HG02759 (cell line): ENCODE results near the gene ARPP21.
A peak's percentile ranks its signal among the peaks of the same experiment; 100 is the strongest.
"Not testable (repeated sequence)": the region's sequence is repeated elsewhere in the genome, so short reads cannot be mapped to it uniquely, and the experiment has no call there.

ENCODE experiments used
- ATAC-seq: cut with Tn5 transposase; IDR thresholded peaks from one replicate; pipeline ENCODE4 v1.9.1; 2021; ENCODE audit warnings: mild to moderate bottlenecking, moderate library complexity; ENCODE audit not compliant: unreplicated experiment

Gene ARPP21

GRCh38 chr3:35639254-35640186 lies at the start of gene ARPP21:
Gene ARPP21, plus strand, starts transcription at chr3:35639525. Its CDS starts 42,227 bp downstream, at chr3:35681752.
- ATAC-seq = peak; percentile 57

GRCh38 chr3:35592589-35593295 lies 46.6 kb upstream of the ARPP21 start:
- ATAC-seq = no peak

GRCh38 chr3:35594739-35595138 lies 44.6 kb upstream of the ARPP21 start:
- no peak for ATAC-seq

DNA sequence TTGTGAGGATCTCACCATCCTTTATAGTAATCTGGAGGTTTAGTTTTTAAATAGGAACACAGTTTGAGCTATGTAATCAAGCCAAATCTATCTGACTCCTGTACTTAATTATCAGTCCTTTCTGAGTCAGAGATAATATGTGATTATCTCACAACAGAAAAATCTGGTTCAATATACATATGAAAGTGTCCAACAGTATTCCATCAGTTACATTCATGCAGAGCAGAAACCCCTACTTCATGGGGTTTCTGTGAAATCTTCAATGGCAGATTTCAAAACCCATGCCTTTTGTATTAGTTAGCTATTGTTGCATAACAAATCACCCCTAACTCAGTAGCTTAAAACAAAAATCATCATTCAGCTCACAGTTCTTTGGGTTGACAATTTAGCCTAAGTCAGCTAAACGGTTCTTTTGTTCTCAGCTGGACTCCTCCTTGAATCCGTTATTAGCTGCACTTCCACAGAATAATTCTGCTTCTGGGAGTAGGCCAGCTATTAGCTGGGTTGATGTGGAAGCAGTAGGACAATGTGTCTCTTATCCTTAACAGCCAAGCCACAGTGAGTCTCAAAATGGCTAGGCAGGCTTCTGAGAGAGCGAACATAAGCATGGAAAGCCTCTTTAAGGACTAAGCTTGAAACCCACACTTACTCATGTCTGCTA lies 42.9 kb upstream of the ARPP21 start:
- ATAC-seq = no peak

DNA sequence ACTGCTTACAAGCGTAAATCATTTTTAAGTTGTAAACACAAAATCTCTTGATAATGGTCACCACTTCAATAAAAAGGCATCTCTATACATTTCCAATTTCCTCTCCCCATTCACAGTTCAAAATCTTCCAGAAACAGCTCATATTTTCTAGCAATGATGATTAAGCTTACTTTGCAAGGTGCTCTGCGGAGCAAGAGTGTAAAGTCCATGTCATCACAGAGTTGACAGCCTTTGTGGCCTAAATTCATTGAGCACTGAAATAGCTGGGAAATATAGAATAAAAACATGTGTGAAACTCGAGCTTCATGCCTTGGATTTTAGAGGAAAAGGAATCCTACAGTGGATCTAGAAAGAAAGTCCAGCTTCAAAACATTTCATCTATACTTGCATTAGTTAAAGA lies 41.8 kb upstream of the ARPP21 start:
- ATAC-seq = no peak

GRCh38 chr3:35598804-35599203 lies 40.5 kb upstream of the ARPP21 start:
- no peak for ATAC-seq

- ATAC-seq = no peak
Observed at GRCh38 chr3:35601959-35602358, 37.4 kb upstream of the ARPP21 start.

- no peak for ATAC-seq
Observed at GRCh38 chr3:35602395-35602936, 36.9 kb upstream of the ARPP21 start.

DNA sequence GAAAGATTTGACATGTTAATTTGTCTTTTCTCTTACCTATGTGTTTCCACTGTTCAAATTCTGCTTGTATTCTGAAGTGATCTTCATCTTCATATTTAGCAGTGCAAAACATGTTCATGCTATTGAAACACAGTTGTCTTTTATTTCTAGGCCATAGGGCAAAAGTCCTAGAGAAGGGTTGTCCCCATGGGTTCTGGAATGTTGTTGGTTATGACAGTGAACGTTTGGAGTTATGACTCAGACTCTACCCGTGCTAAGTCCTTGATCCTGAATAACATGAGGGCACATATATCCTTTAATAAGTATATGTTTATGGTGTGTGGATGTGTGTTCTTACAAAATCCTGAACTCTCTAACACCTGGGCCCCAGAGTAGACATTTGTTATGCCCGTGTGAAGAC lies 23.0 kb upstream of the ARPP21 start:
- no peak for ATAC-seq

- no peak for ATAC-seq
Observed at GRCh38 chr3:35617370-35617769, 22.0 kb upstream of the ARPP21 start.

DNA sequence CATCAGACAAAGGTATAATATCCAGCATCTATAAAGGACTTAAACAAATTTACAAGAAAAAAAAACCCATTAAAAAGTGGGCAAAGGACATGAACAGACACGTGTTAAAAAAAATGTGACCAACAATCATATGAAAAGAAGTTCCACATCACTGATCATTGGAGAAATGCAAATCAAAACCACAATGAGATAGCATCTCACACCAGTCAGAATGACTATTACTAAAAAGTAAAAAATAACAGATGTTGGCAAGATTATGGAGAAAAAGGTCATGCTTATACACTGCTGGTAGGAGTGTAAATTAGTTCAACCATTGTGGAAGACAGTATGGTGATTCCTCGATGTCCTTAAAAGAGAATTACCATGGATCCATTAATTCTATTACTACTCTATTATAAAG lies 19.1 kb upstream of the ARPP21 start:
- ATAC-seq = not testable (repeated sequence)

GRCh38 chr3:35624698-35625097 lies 14.6 kb upstream of the ARPP21 start:
- ATAC-seq = no peak

DNA sequence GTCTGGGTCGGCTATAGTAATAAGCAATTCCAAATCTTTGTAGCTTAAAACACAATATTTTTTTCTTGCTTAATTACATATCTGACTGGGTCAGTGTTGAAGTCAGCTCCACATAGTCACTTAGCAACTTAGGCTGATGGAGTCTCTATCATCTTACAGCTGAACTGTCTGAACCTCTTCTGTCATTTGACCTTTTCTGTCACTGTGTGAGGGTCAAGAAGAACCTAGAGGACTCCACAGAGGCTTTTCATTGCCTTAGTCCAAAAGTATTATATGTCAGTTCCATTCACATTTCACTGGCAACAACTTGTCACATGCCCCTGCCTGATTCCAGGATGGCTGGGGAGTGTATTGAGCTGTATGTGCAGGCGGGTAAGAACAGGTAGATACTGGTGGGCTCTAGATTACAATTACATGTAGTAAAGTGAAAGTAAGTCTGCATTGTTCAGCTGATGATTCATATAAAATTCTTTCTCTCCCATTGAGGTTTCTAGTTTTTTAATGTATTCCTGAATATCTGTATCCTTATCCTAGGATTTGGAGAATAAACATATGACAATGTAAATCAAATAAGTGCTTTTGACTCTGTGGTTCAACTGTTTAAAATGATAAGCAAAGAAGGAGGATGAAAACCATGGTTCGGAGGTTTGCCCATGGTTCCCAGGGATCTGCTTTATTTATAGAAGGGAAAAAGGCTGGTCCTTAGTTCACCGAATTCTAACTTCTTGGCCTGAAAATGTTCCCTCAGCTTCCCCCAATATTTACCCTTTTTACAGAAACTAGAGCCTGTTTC lies 5.8 kb upstream of the ARPP21 start:
- ATAC-seq = no peak

GRCh38 chr3:35635407-35635806 lies 3.9 kb upstream of the ARPP21 start:
- no peak for ATAC-seq

- no peak for ATAC-seq
Observed at GRCh38 chr3:35635926-35636683, 3.2 kb upstream of the ARPP21 start.

DNA sequence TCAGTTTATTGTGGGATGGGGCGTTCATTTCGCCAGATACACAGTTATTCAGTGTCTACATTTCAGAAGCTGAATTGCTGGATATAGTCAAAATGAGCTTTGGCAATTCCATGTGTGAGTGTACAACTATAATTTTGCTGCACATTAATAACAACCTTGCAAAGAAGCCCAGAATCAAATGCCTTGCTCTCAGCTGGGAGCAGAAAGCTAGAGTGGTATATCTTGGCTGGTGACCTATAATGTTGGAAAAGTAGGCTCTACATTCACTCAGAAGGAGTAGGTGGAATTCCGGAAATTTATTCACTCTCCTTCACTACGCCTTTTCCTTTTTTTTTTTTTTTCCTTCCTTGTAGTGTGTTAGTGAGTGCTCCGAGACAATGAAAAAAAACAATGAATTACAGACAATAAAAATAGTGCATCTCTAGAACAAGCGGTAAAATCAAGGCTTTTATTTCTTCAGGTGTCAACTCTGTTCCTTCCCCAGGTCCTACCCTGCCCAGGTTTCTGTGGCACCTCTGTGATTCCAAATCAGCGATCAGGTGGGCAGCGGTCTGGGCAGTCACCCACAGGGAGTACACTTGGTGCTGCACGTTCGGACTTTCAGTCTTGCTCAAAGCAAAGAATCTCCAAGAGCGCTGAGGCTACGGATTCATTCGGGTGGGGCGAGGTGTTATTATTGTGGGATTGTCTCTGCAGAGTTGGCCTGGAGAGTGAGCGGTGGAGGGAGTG lies 910 bp upstream of the ARPP21 start:
- ATAC-seq = no peak

DNA sequence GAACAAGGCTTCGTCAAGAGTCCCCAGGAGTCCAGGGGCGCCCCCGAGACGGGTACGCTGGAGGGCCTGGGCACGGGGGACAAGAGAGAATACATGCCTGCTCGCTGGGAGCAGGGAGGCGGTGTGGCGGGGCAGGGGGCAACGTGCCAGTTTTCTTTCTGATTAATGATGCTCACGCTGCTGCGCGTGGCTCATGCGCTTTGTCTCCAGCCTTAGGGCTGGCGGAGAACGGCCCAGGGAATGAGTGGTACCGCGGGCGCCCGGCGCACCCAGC lies 408 bp upstream of the ARPP21 start:
- no peak for ATAC-seq

DNA sequence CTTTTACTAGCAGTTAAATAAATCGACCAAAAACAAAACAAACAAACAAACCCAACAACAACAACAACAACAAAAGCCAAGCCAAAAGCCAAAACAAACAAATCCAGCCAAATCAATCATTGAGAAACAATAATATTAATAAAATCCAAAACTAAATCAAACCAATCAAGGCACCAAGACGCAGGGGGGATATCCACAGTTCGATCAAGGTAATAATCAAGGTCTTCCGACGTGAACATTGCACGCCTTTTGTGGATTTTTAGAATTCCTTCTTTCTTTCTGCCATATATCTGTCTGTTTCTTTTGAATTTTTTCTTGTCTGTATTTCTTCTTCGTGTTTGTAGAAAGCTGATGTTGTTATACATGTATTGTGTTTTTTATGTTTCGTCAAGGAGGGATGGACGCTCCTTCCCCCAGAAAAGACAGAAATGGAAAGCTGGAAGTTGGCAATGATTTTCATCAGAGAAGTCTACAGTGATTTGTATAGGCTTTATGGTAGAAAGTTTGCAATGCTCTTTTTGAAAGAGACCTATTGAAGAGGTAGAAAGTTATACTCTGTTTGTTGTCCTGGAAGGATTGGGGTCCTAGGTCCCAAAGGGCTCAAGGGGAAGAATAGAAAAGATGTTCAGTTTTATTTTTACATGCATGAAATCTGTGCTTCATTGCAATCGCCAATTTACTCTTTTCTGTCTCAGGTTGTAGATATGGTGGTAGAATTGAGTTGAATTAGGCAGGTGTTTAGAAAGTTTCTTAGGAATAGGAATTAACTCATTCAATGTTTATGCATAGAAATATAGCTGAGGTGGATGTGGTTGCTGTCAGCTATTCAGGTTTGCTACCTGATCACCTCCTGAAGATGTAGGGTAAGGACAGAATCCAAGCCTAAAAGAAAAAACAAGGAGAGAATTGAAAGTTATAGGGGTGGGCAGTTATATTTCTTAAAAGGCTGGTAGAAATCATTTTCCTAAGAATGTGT lies 1.2 kb downstream of the ARPP21 start:
- no peak for ATAC-seq
